HEK293T (cell line): ENCODE data around the gene MFAP4.

Source experiments
- CTBP1 ChIP-seq: fragments of 450-650 bp; IDR thresholded peaks from 2 replicates; pipeline ENCODE4 v1.6.1; 2016; ENCODE audit warnings: borderline replicate concordance
- FOXM1 ChIP-seq: fragments of 450-650 bp; IDR thresholded peaks from 2 replicates; pipeline ENCODE4 v1.6.1; 2017; ENCODE audit warnings: mild to moderate bottlenecking, borderline replicate concordance
- HDGF ChIP-seq: fragments of 450-650 bp; IDR thresholded peaks from 2 replicates; pipeline ENCODE4 v1.6.1; 2017; ENCODE audit warnings: antibody characterized with exemption, borderline replicate concordance
- LEF1 ChIP-seq: fragments of 450-650 bp; IDR thresholded peaks from 2 replicates; pipeline ENCODE4 v1.6.1; 2017; ENCODE audit warnings: mild to moderate bottlenecking, borderline replicate concordance
- SP1 ChIP-seq: fragments of 450-650 bp; IDR thresholded peaks from 2 replicates; pipeline ENCODE4 v1.6.1; 2017
- ZNF384 ChIP-seq: fragments of 450-650 bp; IDR thresholded peaks from 2 replicates; pipeline ENCODE4 v1.6.1; 2016

DNA sequence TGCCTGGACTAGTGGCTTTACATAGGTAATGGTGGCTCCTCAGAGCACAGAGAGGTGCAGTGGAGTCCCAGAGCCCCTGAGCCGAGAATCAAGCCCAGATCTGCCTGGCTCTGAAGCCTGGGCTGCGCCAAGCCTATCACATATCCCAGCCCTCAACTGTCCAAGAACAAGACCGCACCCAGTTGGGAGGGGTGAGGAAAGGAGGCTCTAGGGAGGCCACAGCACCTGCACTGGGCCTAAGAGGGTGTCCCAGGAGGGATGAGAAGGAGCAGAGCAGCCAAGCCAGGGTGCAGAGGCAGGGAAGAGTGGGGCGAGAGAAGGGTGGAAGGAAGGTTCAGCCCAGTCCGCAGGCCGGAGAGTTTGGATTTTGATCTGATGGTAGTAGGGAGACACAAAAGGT, 23.1 kb upstream of the MFAP4 start:
- TF ChIP-seq ZNF384: no peak
- no peak for TF ChIP-seq LEF1
- no peak for TF ChIP-seq CTBP1
- TF ChIP-seq HDGF: no peak
- TF ChIP-seq FOXM1: no peak
- TF ChIP-seq SP1: no peak
